HG03196 (cell line): Measurements from ENCODE around the gene KIF3B.
"Not testable (repeated sequence)": the region's sequence is repeated elsewhere in the genome, so short reads cannot be mapped to it uniquely, and the experiment has no call there.

Source experiments
- ATAC-seq: cut with Tn5 transposase; IDR thresholded peaks from one replicate; pipeline ENCODE4 v1.9.1; 2021; ENCODE audit not compliant: unreplicated experiment

The KIF3B gene

DNA sequence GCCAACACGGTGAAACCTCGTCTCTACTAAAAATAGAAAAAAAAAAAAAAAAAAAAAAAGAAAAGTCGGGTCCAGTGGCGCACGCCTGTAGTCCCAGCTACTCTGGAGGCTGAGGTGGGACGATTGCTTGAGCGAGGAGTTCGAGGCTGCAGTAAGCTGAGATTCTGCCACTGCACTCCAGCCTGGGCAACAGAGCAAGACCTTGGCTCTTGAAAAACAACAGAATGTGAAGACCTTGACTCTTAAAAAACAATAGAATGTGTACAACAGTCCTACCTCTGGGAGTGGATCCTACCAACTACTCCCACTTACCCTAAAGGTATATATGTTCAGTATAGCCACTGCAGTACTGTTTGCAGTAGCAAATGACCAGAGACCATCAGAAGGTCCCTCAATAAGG, 15.1 kb downstream of the KIF3B start:
- no peak for ATAC-seq

DNA sequence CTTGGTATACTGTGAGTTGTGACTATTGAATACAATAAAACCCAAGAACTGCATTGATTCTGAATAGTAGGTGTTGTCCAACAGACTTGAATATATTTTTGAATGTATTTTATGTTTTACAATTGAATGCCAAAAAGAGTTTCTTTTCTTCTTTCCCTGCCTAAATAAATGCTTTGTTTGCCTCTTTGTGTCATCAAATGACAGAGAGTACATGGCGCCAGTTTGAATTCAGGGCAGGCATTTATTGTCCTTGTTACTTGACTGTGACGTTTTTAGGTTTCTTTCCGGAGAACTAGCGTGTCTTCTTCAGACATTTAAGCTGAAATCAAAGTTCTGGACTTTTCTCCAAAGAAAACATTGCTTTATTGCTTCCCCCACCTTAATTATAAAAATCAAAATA, 16.6 kb downstream of the KIF3B start:
- no peak for ATAC-seq

DNA sequence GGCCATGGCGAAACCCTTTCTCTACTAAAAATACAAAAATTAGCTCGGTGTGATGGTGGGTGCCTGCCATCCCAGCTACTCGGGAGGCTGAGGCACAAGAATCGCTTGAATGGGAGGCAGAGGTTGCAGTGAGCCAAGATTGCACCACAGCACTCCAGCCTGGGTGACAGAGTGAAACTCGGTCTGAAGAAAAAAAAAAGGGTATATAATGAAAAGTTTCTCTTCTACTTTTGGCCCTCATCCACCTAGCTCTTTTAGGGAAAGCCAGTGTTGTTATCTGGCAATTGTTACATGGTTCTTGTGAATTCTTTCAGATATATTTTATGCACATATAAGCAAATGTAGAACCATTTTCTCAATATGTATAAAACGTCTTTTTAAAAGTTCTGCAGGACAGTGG, 19.0 kb downstream of the KIF3B start:
- no peak for ATAC-seq

DNA sequence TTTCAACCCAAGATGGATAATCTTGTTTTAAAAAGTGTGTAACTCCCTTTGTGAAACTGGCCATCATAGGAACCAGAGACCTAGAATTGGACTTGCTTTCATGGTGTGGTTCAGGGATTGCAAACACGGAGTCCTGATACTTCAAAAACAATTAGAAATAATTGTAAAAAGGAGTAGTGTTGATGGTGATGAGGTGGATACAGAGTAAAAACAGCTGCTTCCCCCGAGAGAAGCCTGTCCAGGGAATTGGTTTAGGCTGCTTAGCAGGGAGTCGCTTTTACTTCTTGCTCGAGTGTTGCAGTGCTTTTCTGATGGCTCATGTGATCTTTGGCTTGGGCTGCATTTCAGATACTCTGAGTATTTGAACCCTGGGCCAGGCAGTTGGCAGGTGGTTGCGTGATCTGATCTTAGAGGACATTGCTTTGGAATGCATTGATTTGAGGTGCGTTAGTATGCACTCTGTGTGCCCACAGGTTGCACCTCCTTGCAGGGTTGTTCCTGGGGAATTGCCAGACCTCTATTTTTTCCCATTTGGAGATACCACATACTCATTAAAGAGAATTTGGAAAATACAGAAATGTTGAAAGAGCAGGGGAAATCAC, 19.5 kb downstream of the KIF3B start:
- no peak for ATAC-seq

DNA sequence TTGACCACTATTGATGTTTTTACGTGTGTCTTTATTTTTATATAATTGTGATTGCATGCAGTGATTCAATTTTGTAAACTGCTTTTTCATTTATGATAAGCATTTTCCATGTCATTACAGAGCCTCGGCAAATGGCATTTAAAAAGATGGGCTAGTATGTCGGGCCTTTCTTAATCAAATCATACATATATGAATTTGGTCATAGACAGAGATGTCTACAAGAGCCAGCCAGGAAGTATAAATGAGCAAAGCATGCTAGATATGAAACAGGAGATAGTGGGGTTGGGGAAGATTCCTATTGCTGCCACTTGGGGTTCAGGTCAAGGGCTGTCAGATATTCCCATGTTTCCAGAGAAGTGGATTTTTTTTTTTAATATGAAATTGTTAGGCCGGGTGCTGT, 20.0 kb downstream of the KIF3B start:
- no peak for ATAC-seq

DNA sequence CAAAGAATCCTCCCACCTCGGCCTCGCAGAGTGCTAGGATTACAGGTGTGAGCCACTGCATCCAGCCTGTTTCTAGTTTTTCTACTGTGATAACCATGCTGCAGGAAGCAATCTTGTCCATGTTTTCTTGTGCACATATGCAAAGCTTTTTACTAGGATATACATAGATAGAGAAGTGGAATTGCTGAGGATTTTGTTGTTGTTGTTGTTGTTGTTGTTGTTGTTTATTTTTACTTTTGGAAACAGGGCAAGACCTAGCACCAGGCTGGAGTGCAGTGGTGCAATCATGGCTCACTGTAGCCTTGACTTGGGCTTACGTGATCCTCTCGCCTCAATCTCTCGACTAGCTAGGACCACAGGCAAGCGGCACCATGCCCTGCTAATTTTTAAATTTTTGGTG, 23.2 kb downstream of the KIF3B start:
- ATAC-seq = no peak

DNA sequence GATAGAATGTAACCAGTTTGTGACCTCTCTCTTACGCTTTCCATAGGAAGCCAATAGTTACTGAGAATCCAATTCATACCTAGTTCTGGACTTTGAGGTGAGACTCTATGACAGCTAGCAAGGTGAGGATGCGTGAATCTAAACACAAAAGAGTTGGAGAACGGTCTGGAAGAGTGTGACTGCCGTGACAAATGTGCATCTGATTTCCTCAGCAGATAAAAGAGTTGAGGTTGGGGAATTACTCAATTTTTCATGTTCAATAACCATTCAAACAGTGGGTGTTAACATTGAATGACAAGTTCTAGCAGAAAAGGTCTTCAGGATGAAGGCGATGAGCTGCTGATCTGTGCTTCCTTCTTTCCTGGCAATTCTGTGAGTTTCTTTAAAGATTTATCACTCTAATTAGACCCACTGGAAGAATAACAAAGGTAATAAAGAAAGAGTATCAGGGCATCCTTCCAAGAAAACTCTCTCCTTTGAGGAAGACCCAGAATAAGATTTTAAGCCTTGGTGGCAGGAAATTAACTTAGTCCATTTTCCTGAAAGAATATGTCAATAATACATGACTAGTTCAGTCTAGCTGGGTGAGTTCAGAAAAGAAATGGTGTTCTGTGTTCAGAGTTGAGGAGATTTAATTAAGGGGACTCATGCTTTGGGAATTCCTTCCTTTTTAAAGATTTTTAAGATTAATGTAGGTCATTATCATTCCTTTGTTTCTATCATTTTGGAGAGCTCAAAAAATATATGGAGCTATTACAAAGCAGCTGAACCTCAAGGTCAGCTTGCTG, 24.5 kb downstream of the KIF3B start:
- ATAC-seq = no peak

DNA sequence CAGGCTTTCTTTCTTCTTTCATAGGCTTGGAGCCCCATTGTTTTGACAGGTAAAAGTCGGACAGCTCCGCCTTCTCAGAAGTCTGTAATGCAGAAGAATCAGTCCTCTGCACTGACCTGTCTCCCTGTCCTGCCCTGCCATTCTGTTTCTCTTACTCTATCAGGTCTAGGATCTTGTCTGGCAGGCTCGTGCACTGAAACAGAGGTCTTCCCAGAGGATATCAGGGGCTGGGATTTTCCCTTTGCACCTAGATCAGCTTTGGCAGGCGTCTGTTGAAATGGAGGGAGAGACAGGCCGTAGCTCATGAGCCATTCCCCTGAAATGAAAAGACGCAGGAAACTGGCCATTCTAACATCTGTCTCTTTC, 25.0 kb downstream of the KIF3B start:
- ATAC-seq = no peak

DNA sequence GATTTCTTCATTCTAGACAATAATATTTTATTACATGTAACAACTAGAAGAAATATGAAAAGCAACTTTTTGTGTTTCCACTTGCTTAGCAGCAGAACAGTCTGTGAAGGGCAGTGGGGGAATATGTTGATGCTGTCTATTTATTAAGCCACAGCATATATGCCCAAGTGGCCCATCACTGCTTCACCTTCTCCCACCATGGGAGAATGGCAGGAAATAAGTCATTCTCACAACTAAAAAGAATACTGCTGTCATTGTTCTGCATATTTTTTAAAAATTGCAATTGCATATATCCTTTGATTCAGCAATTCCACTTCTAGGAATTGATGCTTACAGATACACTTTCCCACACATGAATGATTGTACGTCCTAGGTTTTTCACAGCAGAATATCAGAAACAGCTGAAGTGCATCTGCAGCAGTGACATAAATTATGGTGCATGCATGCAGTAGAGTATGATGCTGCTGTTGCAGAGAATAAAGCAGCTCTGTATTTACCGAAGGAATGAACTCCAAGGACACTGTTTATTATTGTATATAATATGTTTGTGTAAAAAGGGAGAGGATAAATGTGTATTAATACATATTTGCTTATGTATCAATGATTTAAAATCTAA, 26.8 kb downstream of the KIF3B start:
- no peak for ATAC-seq

DNA sequence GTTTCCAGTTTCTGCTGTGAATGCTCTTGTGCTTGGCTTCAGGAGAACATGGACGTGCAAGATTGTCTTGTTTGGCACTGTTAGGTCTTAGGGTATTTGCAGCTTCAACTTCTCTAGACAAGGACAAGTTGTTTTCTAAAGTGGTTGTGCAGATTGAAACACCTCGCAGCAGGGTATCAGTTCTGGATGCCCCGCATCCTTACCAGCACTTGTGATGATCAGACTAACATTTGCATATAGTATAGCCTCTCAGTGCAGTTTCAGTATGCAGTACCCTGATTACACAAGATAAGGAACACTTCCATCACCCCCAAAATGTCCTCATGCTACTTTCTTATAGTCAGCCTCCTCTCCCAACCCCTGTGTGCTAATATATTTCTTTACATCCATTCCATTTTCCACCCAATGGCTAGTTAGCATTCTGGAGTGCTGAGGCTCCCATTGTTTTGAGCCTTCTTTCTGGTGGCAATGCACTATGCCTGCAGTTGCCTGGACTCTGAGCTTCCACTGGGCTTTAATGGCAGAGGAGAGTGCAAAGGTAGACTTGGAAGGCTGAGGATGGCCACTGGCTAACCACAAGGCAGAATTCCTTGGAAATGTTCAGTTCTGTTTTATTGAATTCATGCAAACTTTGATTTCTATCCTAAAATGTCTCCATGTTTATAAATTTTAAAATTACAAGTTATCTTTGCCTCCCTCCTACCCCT, 35.4 kb downstream of the KIF3B start:
- ATAC-seq = no peak

DNA sequence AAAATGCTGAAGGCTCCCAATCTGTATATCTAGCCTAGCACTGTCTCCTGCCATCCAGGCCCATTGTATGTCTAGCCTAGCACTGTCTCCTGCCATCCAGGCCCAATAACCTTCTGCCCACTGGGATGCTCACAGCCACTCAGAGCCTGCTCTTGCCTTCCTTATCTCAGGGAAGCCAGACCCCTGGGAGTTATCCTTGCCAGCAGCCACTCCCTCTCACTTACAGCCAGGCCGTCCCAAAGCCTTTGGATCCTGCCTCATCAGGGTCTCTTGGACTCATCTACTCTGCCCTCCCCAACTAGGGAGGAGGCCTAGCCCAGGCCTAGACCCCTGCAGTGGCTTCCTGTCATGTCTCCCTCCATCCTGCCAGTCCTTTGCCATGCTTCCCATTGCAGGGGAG, 37.3 kb downstream of the KIF3B start:
- no peak for ATAC-seq

DNA sequence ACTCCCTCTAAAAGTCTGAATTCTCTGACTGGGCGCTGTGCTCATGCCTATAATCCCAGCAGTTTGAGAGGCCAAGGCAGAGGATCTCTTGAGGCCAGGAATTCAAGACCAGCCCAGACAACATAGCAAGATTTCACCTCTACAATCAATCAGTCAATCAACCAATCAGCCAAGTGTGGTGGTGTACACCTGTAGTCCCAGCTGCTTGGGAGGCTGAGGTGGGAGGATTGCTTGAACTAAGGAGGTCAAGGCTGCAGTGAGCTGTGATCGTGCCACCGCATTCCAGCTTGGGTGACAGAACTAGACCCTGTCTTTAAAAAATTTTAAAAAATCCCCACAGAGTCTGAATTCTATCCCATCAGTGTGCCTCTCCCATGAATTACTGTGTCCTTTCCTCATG, 37.9 kb downstream of the KIF3B start:
- ATAC-seq = no peak

DNA sequence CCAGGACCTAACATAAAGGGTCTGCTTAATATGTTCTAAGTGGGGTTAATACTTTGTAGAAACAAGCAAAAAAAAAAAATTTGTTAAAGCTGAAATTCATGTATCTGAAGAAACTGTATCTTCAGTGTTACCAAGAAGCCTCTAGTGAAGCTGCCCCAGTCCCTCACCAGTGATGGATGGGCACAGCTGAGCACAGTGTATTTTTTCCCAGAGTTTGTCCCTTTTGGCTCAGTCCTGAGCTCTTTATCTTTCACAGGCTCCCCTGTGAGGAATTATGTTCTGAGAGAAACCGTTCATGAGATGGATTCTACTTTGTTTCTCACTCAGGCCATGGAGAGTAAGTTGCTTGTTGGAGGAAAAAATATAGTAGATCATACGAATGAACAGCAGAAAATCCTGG, 38.4 kb downstream of the KIF3B start:
- ATAC-seq = no peak

DNA sequence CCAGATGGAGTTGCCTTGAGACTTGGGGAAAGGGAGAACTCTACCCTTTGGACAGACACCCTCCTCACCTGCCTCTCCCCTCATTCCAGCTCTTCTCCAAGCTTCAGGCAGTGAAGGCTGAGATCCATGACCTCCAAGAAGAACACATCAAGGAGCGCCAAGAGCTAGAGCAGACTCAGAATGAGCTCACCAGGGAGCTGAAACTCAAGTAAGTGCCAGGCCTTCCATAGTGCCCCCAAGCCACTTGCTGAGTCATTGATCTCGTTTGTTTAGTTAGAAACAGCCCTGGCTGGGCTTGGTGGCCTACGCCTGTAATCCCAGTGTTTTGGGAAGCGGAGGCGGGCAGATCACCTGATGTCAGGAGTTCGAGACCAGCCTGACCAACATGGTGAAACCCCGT, 39.2 kb downstream of the KIF3B start:
- no peak for ATAC-seq

DNA sequence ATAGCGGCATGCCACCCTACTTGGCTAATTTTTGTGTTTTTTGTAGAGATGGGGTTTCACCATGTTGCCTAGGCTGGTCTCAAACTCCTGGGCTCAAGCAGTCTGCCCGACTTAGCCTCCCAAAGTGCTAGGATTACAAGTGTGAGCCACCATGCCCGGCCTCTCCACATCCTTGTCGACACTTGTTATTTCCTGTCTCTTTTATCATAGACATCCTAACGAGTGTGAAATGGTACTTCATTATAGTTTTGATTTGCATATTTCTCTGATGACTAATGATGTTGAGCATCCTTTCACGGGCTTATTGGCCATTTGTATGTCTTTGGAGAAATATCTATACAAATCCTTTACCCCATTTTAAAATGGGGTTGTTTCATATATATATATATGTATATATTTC, 41.6 kb downstream of the KIF3B start:
- ATAC-seq = no peak

DNA sequence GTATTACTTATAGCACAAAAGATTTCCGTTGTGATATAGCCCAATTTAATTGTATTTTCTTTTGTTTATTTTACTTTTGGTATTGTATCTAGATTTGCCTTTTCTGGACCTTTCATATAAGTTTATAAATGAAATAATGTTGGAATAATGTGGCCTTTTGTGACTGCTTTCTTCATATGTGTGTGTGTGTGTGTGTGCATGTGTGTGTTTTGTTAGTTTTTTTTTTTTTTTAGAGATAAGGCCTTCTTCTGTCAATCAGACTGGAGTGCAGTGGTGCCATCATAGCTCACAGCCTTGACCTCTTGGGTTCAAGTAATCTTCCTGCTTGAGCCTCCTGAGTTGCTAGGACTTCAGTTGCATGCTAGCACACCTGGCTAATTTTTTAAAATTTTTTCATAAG, 42.9 kb downstream of the KIF3B start:
- ATAC-seq = no peak

DNA sequence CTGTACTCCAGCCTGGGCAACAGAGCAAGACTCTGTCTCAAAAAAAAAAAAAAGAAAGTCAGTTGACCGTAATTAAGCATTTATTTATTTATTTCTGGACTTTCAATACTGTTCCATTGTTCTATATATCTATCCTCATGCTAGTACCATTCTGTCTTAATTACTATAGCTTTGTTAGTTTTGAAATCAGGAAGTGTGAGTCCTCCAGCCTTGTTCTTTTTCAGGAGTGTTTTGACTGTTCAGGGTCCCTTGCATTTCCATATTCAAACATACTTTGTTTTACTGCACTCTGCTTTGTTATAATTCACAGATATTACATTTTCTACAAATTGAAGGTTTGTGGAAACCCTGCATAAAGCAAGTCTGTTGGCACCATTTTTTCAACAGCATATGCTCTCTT, 43.9 kb downstream of the KIF3B start:
- no peak for ATAC-seq

DNA sequence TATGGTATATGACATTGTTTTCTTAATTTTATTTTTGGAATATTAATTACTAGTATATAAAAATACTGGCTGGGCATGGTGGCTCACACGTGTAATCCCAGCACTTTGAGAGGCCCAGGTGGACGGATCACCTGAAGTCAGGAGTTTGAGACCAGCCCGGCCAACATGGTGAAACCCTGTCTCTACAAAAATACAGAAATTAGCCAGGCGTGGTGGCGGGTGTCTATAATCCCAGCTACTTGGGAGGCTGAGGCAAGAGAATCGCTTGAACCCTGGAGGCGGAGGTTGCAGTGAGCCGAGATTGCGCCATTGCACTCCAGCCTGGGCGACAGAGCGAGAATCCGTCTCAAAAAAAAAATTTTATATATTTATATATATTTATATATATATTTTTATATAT, 44.8 kb downstream of the KIF3B start:
- ATAC-seq = not testable (repeated sequence)

DNA sequence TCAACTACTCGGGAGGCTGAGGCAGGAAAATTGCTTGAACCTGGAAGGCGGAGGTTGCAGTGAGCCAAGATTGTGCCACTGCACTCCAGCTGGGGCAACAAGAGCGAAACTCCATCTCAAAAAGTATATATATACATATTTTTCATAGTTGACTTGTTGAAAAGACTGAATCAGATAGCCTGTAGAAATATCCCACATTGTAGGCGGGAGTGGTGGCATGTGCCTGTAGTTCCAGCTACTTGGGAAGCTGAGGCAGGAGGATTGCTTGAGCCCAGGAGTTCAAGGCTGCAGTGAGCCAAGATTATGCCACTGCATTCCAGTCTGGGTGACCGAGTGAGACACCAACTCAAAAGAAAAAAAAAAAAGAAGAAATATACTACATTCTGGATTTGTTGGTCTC, 46.3 kb downstream of the KIF3B start:
- ATAC-seq = not testable (repeated sequence)

DNA sequence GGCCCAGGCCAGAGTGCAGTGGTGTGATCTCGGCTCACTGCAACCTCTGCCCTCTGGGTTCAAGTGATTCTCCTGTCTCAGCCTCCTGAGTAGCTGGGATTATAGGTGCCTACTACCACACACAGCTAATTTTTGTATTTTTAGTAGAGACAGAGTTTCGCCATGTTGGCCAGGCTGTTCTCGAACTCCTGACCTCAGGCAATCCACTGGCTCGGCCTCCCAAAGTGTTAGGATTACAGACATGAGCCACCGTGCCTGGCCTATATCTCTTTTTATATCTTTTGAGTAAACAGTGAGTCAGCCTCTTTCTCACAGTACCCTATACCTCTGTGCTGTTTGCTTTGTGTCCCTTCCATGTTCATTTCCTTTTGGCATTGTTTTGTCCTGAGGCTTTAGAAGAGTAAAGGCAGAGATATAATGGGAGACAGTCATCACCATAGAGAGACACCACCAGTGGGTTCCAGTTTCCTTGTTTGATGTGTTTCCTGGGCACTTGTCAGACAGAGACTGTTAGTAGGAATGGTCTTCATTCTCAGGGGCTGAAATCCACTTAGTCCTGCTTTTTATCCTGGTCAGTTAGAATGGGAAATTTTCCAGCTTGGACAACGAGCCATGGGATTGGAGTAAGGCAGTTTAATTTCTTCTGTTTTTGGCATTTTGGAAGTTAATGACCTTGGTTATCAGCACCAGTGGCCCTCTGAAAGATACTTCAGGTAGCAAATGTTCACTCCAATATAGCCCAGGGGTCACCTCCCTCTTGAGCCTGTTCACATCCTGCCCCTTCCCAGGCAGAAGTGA, 48.5 kb downstream of the KIF3B start:
- no peak for ATAC-seq

DNA sequence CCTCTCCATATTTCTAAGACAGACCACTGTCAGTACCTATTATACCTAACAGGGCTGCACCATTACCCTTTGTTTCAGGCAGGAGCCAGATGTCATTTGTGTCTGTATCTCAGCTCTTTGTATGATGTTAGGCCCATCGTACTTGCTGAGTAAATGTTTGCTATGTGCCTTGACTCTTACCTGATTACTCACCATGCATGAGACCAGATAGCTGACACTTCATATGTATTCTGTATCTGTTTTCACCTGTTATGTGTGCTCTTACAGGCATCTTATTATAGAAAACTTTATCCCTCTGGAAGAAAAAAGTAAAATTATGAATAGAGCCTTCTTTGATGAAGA, 49.0 kb downstream of the KIF3B start:
- no peak for ATAC-seq
